ENCODE data around the gene KRT222.

The KRT222 gene

DNA sequence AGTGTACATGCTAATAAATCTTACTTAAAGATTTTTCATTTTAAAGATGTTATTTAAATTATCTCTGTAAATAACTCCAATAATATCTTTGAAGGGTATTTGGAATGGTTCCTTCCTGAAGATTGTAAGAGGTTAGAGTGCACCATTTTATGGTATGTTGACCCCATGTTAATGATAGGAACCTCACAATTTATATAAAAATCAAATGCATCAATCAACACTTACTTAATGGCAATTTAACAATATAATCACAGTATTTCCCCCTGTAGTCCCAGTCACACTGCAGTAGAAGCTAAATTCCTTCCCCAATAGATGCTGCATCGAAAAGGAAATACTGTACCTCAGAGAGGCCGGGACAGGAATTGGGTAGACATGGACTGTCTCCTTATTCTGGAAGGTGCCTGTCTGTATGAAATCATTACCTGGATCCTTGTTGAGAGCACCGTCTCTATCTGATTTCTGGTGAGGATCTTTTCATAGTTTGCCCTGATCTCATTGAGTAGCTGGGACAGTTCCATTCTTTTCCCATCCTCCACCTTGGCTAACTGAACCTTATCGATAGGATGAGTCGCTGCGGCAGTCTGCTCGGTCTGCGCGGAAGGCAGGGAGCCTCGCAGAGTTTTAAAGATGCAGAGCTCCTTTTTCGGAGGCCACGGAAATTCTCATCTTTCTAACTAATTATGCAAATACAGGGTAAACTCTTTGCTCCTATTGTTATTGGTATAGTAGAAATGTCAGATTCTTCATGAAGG, at the start of gene KRT222:
TSS of gene KRT222 (minus strand) at position 596 of the 752 bp plus-strand sequence. CDS start at position 518, 78 bp downstream.
- no peak for DNase-seq

DNA sequence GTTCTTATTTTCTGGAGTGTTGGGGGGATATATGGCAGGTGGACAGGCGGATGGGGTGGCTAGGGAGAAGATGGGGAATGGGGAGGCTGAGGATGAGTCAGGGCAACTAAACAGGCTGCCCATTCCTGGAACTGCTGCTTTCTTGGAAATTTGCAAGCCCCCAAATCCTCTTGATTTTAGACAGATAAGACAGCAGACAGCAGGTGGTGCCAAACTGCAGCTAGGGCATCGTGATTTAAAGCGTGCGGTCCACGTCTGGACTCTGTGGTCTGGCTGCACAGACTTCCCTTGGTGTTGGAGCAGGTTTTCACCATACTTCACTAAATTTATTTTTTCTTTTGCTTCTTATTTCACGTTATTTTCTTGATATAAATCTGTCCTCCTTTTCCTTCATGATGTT, 49.5 kb upstream of the KRT222 start:
- no peak for DNase-seq

DNA sequence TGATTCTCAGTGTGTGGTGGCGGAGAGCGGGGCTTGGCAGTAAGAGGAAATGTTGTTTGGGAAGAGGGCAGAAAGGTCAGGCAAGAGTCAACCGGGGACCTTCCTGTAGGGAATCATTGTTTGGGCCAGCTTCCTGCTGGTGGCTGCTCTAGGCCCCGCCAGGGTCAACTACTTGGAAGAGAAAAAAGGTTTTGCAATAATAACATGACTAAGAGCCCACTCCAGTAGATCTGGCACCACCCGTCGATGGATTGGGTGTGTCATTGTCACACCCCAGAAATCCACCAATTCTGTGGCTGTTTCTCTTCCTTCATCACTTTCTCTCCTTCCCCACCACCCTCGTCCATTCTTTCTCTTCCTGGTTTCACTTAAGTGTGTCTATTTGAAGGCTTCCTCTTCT, 42.8 kb upstream of the KRT222 start:
- no peak for DNase-seq

DNA sequence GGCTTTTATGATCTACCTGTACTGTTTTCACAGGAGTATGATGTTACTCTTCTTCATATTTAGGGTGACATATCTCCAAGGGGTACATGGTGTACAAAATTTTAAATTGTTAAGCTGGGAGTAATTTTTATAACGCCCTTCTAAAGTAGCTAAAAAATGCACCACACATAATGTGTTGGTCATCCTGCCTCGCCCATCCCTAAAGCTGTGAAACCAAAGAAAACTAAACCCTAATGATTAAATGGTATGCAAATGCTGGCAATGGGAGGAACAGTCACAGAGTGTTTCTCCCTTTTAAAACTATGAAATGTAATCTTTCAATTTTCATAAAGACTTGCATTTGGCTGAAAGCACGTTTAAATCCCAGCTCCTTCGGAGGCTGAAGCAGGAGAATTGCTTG, 40.6 kb upstream of the KRT222 start:
- DNase-seq, result no peak

DNA sequence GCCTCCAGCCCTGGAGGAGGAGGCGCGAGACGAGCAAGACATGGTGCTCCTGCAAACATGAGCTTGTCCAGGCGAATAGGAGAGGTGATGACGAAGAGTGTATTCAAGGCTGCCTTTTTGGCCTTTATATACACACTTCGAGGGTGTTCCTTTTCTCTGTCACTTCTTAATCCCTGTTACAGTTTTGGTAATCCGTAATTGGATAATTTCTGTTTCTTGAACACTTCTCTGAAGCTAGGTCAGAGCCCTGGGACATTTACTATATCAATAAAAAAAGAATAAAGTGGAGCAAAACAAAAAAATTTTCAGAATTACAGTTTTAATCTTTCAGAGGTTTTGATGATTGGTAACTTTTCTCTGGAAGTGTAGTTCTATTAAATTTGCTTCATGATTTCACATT, 38.7 kb upstream of the KRT222 start, which contains the start of gene KRT24:
TSS of gene KRT24 (minus strand) at position 101 of the 400 bp plus-strand sequence. CDS start at position 42, 59 bp downstream.
- DNase-seq, result no peak

DNA sequence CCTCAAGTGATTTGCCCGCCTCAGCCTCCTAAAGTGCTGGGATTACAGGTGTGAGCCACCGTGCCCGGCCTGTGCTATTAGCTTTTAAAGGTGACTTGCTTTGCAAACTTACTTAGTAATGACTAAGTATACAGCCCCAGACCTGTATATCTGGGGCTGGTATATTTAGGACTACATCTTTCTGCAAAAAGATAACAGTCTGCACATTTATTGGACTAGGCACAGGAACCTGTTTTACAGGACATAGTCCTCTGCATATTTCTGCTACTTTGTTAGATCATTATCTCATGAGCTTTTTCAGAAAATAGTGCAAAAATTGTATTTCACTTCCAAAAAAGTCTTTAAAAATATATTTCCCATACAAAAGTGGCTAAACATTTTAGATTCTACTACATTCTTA, 37.3 kb upstream of the KRT222 start:
- DNase-seq, result no peak

DNA sequence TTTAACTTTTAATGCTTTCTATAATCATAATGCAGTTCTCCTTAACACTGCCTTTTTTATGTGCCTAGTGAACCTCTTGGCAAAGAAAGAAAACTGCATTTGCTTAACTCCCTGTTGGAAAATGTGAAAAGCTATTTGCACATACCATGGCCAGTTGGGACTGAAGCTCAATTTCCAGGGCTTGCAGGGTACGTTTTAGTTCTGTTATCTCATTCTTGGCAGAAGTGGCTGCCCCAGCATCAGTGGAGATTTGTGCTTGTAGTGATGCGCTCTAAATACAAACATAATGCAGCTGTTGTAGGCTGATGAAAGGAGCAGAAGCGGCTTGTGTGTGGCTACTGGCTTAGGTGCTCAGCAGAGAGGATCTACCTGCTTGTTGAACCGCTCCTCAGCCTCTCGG, 34.9 kb upstream of the KRT222 start:
- DNase-seq, result peak in 1 of 3 experiments; percentile 44

DNA sequence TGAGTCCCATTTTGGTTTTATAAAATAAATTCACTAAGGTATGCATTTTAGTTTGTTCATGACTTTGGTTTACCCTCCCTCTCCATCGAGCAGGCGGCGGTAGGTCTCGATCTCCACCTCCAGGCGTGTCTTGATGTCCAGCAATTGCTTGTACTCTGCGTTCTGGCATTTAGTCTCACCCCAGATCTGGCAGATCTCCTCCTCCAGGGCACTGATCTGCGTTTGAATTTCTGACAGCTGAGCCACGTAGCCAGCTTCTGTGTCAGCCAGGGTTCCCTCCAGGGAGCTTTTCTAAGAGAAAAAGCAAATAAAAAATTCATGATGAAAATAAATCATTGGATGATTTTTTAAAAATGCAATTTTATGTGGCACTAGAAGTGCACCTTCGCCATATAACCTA, 34.4 kb upstream of the KRT222 start:
- DNase-seq, result peak in 2 of 3 experiments; percentile 10 to 65

DNA sequence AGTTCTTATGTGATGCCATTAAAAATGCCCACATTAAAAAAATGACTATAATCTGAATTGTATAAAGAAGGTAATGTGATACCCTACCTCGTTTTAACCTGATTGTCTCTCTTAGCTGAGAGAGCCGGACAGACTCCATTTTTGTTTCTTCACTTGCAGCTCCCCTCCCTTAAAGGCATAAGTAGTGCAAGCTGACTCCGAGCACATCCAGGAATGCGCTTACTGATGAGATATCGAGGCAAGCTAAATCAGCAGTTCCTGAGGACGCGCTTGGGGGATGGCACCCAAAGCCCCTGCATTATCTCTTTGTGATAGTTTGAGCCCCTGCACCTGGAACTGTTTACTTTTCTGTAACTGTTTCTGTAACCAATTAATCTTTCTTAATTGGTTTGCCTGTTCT, 32.3 kb upstream of the KRT222 start:
- peak in 2 of 3 experiments; percentile 26 to 70 for DNase-seq

DNA sequence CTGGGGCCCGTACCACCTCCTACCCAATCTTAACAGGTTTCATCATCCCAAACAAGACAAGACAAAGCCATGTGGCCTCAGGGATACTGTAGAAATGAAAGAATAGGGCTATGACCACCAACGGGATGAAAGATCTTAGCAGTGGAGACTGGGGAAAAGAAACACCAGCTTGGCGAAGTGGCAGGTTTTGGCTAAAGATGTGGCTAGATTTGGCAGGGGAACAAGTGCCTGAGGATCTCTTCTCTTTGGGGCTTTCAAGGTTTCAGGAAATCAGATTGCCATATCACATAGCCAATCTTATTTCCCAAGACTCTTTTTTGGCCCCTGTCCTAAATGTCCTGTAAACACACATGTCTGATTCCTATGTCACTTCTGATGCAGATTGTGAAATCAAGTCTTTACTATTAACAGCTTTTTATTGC, 31.7 kb upstream of the KRT222 start:
- no peak for DNase-seq

DNA sequence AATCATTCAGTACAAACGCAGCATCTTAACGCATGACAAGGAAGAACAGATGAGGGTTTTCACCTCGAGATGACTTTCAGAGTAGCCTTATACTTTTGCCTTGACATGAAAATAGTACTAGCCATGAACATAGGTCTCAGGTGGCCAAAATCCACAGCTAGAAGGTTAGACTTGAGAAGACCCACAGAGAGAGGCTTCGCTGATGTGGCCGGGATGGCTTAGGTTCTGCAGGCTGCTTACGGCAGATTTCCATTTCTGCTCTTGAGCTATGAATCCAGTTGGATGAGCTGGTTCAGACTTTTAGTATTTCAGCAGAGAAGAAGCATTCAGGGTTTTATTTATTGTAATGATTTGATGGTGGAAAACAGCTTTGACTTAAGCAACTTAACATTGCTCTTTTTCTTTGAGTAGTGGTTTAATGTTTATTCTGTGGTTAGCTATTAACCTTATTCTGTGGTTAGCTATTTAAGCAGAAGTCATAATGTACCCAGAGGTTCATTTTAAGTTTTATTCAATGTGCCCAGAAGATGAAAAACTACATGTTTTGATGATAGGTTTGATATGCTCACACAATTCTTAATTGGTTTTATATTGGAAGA, 31.0 kb upstream of the KRT222 start:
- DNase-seq, result no peak

DNA sequence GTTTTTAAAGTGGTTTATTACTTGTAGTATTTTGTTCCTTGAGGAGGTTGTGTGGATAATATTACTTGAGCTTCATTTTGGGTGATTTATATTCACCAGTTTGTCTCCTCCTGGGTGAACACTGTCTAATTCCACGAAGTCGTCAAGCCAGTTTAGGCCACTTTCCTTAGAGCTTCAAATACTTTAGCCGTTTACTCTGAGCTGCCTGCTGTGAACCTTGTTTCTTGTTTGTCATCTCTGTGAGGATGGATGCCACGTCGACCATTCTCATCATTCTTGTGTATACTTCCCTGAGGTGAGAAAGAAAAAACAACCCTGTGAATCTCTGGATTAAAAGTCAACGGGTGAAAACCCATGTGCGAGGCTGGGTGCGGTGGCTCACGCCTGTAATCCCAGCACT, 29.6 kb upstream of the KRT222 start:
- DNase-seq, result peak in 1 of 3 experiments; percentile 6

DNA sequence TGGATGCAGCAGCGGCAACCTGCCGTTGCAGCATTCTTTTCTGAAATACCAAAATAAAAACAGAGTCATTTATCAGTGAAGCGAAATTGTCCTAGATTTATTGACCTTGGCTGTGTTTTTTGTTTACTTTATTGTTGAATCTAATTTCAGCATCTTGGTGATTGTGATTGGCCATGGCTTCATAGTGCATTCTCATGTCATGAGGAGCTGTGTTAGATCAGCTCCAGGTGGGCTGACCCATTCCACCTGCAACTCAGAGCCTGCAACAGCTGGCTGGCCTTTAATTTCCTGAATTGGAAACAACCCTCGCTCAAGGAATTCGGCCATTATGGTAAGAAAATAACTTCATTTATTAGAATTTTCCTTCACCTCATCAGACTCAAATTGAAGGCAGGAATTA, 22.1 kb upstream of the KRT222 start:
- peak in 1 of 3 experiments; percentile 5 for DNase-seq

DNA sequence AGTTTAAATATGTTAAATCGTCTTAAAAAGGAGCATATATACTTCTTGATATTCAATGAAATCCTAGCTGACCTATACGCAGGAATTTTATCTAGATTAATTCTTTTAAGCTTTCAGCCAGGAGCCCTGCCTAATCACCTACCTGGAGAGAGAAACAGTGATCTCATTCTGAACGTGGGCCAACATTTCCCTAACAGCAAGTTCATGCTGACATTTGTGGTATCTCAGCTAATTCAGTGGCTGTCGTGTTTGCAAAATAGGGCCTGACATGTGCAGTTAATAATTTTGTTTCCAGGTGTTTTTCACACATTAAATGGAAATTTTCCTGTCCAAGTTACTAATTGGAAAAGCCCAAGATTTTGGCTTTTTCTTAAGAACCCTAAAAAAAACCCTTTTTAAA, 21.2 kb upstream of the KRT222 start:
- no peak for DNase-seq

DNA sequence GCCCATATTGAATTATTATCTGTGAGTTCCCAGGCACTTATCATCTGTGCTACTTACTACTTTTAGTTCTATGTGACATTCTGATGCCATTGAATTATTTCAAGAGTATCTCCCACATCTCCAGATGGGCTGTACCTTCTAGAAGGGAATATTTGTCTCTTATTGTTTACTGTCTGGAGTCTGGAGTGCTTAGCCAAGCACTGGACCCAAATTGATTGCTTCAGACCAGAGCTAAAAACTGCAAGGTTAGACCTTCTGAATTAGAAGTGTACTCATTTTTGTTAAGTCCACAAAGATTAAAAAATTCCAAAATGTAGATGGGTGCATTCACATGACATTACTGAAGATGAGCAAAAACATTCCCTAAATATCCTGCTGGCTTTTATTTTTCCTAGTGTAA, 16.0 kb upstream of the KRT222 start:
- no peak for DNase-seq

DNA sequence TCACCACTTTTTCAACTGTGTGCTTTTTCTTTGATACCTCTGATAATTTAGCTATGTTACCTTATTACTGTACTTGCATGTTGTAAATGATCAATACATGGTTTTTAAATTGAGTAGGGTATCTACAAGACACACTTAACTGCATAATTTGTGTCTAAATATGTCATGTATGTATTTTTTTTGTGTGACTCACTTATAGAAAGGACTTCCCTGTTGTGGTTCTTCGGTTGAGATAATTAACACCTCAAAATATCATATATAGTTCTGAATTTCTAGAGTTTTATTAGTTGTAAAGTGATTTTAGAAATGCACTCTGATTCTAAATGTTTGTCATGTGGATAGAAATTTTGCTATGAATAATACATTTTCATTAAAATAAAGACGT, 14.5 kb upstream of the KRT222 start:
- no peak for DNase-seq

DNA sequence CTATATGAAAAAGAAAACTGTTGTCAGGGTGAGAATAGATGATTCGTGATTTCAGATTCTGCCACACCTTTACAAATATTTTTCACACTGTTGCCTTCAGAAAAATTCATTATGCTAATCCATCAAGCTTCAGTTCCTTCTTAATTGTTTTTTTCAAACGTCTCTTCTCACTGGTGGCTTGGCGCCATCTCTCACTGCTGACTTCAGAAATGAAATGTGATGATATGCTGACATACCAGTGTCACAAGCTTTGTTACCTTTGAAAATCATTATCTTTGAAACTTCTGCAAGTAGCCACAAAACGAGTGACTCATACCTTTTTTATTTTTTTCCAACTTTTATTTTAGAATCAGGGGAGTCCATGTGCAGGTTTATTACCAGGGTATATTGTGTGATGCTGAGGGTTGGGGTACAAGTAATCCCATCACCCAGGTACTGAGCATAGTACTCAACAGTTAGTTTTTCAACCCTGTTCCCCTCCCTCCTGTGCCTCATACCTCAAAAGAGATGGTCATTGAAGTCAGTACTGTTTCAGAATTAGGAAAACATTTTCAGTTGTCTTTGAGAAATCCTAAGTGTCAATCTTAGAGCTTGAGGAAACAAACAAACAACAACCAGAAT, 14.0 kb upstream of the KRT222 start:
- no peak for DNase-seq

DNA sequence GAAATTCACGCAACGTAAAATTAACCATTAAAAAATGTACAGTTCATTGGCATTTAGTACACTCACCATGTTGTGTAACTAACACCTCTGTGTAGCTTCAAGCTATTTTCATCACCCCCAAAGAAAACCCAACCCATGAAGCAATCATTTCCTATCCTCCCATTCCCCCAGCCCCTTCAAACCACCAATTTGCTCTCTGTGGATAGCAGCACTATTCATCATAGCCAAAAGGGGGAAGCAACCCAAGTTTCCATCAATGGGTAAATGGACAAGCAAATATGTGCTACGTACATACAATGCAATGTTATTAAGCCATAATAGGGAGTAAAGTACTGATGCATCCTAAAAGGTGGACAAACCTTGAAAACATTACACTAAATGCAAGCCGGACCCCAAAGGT, 10.9 kb upstream of the KRT222 start:
- DNase-seq, result no peak

DNA sequence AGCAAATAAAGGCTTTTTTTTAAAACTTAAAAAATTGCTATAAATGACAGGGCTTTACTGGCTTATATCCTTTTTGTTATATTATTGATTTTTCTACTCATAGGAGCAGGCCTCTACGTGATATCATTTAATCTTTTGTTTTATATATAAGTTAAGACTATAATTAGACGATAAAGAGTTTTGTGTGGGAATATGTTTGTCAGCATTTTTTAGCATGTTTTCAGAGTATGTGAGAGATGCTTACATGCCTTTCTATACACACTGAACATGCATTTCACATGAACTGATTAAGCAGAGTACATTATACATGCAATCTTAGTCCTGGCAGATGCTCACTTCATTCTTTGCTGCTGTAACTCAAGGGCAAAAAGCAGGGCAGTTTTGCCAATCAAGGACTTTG, 7.7 kb upstream of the KRT222 start:
- DNase-seq, result no peak

DNA sequence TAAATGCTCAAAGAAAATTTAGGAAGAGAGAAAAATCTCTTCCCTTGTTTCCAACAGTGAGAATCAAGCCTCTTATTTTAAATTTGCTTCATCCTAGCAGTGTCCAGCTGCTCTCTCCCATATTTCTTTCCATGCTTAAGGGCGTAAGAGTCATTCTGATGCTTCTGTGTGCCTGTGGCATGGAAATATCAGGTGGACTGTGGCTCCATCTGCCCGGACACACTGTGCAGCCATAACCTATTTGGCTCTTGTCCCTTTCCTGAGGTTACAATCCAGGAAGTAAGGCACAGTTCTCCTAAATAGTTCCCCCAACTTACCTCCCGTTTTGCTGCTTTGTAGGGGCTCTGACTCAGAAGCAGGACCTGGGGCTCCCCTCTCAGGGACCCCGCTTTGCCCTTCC, 6.3 kb upstream of the KRT222 start:
- no peak for DNase-seq

DNA sequence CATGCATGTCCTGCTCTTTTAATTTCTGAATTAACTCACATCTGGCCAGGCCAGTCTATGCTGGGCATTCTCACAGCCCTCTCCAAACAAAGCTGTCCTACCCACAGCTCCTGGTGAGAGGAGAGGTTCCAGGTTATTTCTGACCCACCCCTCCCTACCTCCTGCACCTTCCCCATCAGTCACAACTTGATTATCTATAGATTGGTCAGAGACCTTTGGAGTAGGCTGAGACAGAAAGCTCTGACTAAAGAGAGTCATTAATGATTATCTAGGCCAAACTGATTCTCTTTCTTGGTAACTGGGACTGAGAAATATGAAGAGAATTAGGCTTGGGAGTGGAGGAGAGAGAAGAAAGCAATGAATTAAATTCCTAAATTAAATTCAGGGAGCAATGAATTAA, 1.4 kb upstream of the KRT222 start:
- no peak for DNase-seq

DNA sequence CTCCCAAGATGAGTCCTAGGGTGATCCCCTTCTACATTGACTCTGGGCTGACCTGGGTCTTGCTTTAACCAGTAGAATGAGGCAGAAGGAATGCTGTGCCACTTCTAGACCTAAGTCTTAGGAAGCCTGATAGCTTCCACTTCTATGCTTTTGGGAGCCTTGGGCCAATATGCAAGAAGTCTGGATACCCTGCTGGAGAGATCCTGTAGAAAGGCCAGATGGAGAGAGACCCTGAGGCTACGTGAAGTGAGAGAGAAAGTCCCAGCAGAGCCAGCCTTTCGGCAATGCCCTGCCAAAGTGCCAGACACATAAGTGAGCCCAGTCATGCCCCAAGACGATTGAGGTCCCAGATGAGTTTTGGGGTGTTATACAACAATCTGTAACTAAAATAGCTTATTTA, 1.7 kb downstream of the KRT222 start:
- DNase-seq, result no peak

DNA sequence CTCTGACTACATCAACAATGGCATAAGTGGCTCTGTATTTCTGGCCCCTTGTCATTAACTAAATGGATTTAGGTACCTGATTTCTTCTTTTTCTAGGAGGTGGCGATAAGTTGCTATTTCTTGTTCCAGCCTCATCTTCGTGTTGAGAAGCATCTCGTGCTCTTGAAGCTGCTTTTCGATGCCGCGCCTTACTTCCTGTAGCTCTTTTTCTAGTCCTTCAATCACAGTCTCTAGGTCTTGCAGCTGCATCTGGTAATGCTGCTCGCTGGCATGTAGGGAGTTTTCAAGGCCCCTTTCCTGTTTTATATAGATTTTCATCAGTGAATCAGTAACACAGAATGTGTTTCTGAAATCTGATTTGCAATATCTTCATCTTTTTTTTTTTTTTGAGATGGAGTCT, 5.1 kb downstream of the KRT222 start:
- DNase-seq, result no peak

DNA sequence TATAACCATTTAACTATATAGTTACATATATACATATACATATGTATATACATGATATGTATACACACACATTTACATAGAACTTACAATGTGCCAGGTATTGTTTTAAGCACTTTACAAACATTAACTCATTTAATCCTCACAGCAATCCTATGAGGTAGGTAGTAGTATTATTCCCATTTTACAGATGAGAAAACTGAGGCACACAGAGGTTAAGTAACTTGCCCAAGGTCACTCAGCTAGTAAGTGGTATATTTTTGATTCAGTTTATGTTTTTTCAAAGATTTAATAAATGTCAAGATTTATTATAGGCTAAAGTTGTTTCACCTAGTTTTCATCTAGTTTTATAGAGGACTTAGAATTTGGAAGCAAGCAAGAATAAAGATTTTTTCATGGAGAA, 6.6 kb downstream of the KRT222 start:
- DNase-seq, result no peak
